Epithelial cell of prostate (primary cell): ENCODE results near the gene ZG16B.

ENCODE experiments used
- DNase-seq: peaks from one replicate; pipeline ENCODE4 v3.0.0-alpha.2; 2011; ENCODE audit warnings: low read depth, low spot score
- H3K27ac ChIP-seq: fragments of 450-650 bp; 2 replicates; pipeline ENCODE4 v1.5.1; 2017; ENCODE audit warnings: mild to moderate bottlenecking

The ZG16B gene

DNA sequence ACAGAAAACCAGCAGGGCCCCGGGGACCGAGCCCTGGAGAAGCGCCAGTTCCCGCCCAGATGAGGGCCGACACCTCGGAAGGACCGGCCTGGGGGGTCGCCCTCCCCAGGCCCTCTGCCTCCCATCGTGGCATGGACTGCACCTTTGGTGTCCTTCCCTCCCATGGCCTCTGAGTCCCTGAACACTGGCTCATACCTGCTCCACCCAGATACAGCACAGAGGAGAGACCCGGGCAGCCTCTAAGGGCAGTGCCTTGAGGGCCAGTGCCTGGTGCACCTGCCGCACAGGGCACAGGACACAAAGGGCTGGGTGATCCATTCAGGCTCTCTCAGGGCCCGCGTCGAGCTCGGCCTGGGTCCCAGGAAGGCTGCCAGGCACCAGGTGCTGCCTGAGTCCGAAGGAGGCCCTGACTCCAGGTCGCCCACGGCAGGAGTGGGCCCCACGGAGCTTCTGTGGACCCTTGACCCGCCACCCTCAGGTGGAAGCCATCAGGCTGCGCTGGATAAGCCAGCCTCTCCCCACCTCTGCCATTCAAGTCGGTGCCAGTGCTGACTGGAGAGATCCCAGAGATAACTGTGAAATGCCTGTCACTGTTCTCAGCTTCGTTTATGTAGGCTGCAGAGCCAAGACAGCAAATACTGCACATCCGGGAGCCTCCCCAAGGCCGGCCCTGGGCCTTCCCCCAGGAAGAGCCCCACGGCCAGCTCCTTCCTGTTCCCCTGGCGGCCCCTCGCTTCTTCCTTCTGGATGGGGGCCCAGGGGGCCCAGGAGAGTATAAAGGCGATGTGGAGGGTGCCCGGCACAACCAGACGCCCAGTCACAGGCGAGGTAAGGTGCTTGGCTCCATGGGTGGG is at the start of gene ZG16B:
TSS of gene ZG16B (plus strand) at position 803 of the 854 bp plus-strand sequence. CDS start 139 bp downstream, outside the sequence.
- peak within 1 kb of the TSS; percentile 22 for H3K27ac ChIP-seq
- peak; percentile 51 for DNase-seq

- no peak overlapping the region for H3K27ac ChIP-seq
- DNase-seq: no peak
These were observed 47.3 kb upstream of the ZG16B start for GRCh38 chr16:2782583-2783351.

- DNase-seq: no peak
- no peak overlapping the region for H3K27ac ChIP-seq
These were observed 46.3 kb upstream of the ZG16B start for GRCh38 chr16:2783581-2784357.

GRCh38 chr16:2784358-2785100 is 45.6 kb upstream of the ZG16B start:
- H3K27ac ChIP-seq: no peak overlapping the region
- DNase-seq: no peak

- DNase-seq: no peak
- no peak overlapping the region for H3K27ac ChIP-seq
These were observed 44.8 kb upstream of the ZG16B start for GRCh38 chr16:2785101-2785991.

- no peak for DNase-seq
- no peak overlapping the region for H3K27ac ChIP-seq
These were observed 43.9 kb upstream of the ZG16B start for GRCh38 chr16:2786061-2786825.

GRCh38 chr16:2786826-2787151 is 43.3 kb upstream of the ZG16B start:
- no peak for DNase-seq
- no peak overlapping the region for H3K27ac ChIP-seq

DNA sequence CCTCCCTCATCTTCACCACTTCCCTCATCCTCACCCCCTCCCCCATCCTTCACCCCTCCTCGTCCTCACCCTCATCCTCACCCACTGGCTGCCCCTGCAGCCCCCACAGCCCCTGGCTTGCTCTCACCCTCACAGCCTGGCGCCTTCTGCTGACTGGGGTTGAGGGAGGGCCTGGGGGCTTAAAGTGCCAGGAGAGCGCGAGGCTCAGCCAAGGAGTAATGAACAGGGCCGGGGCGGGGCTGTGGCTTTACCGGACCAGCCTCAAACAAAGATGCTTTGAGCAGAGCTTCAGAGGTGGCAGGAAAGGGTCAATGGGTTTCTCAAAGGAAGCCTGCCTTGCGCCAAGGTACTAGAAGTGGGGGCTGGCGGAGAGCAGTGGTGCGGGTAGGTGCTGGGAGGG is 42.7 kb upstream of the ZG16B start, which contains the start of gene PRSS33:
TSS of gene PRSS33 (minus strand) at position 155 of the 400 bp plus-strand sequence. CDS start 1,013 bp downstream, outside the sequence.
- H3K27ac ChIP-seq: no peak within 1 kb of the TSS
- no peak for DNase-seq

DNA sequence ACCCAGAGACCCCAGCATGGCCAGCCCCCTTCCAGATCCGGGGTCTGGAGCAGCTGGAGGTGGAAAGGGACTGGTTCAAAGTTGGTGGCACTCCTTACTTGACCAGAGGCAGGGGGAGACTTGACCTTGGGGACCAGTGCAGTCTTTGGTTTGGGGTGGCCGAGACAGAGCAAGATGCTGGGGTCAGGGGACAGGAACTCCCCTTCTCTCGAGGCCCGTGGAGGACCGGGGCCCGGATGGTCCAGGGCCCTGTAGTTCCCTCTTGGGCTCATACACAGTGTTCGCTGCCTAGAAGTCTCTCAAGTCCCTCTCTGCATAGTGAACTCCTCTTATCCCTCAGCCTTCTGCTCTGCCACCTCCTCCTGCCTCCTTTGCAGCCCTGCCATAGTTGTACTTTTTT is 42.1 kb upstream of the ZG16B start:
- H3K27ac ChIP-seq: no peak overlapping the region
- no peak for DNase-seq

GRCh38 chr16:2790631-2791030 is 39.5 kb upstream of the ZG16B start:
- no peak overlapping the region for H3K27ac ChIP-seq
- no peak for DNase-seq

GRCh38 chr16:2791174-2791573 is 38.9 kb upstream of the ZG16B start:
- no peak for DNase-seq
- H3K27ac ChIP-seq: no peak overlapping the region

- no peak for DNase-seq
- H3K27ac ChIP-seq: no peak overlapping the region
These were observed 37.2 kb upstream of the ZG16B start for GRCh38 chr16:2792940-2793339.

DNA sequence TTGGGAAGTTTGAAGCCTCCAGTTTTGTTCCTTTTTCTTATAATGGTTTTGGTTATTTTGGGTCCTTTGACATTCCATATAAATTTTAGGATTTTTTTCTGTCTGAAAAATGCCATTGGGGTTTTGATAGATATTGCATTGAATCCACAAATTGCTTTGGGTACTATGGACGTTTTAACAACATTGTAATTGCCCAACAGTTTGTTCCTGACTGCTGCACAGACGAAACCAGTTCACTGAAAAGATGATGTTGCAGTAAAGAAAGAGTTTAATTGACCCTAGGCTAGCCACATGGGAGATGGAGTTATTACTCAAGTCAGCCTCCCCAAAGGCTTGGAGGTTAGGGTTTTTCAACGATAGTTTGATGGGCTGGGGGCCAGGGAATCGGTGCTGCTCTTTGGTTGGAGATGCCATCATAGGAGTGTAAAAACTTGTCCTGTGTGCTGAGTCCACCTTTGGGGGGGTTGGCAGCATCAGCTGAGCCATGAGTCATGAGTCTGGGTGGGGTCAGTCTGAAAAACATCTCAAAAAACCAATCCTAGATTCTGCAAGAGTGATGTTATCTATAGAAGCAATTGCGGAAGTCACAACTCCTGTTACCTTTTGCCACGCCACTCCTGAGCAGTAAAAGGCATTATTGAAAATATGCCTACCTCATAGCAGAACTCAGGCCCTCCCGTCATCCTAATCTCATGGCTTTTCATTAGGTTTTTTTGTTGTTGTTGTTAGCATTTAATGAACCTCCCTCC is 34.5 kb upstream of the ZG16B start:
- DNase-seq: peak; percentile 6
- peak overlapping the region; percentile 29 for H3K27ac ChIP-seq

- no peak for DNase-seq
- H3K27ac ChIP-seq: no peak overlapping the region
These were observed 31.3 kb upstream of the ZG16B start for GRCh38 chr16:2798723-2799204.

DNA sequence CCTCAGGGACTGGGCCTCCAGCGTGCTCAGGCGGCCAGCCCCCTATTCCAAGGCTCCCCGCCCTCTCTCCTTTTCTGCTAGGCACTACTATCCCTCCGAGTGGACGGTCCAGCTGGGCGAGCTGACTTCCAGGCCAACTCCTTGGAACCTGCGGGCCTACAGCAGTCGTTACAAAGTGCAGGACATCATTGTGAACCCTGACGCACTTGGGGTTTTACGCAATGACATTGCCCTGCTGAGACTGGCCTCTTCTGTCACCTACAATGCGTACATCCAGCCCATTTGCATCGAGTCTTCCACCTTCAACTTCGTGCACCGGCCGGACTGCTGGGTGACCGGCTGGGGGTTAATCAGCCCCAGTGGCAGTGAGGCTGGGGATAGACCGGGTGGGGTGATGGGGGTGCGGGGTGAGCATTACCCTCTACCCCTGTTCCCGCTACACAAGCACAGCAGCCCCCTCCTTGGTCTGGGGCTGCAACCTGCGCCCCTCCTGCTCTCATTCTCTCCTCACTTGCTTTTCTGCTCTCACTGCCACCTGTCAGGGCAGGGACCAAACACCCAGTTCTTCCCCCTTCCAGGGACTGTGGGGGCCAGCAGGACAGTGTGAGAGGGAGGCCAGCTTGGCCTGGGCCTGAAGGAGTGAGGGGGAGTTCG is 30.8 kb upstream of the ZG16B start:
- no peak for DNase-seq

GRCh38 chr16:2799859-2800226 is 30.3 kb upstream of the ZG16B start:
- H3K27ac ChIP-seq: peak overlapping the region; percentile 38
- DNase-seq: peak; percentile 86

More for the DNA sequence above, 30.8 kb upstream of the ZG16B start:
- peak overlapping the region; percentile 38 for H3K27ac ChIP-seq
